ENCODE data around the gene MAP4K3. TPM values are rescaled to one million over a fixed set of nuclear protein-coding genes. Genes with fewer than 3 reads are reported as not detected.

Gene MAP4K3
- total RNA-seq, 6 experiments from 2014 or later, result 28.7 to 34.4 (median 30.7) TPM

DNA sequence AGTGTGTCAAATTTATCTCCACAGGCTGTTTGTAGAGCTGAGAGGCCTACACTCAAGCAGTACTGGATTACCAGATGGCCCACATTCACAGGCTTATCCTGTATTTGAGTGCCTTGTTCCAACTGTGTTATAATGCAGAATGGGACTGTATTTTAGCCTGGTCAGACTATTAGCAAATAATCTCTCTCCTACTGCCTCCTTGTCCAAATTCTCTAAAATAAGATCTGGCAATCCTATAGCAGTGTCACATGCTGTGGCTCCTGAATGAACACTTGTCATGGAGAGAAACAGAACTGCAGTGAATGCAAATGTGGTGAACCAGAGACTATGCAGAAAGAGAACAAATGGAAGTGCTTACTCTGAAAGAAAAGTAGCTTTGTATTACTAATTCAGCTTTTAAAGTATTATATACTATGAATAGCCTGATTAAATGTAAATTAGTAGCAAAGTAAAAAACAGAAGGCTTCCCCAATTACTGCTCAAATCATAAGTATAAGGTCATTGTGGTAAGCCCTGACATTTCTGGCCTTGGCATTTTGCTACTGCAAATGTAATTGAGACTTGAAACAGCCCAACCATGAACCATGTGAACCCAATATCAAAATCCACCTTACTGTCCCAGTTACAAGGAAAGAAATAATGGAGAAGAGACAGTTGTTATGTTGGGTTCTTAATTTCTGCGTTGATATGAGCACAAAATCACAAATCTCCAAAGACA, 80.0 kb downstream of the MAP4K3 start:
- no peak overlapping the region for H3K4me3 Mint-ChIP-seq
- no peak overlapping the region for H3K27ac Mint-ChIP-seq
- no peak for DNase-seq
- peaks cover 31% of the 10 kb centered on the region for H3K9me3 Mint-ChIP-seq
- H3K36me3 Mint-ChIP-seq (ENCODE audit: low read depth), result peaks cover 35% of the 10 kb centered on the region
- H3K27me3 Mint-ChIP-seq (ENCODE audit: insufficient read depth), result 0 out of 2 replicates have a peak, but pooled peaks cover 2% of the 10 kb centered on the region
- H3K4me1 Mint-ChIP-seq (ENCODE audit: low read depth), result no peaks in the 10 kb centered on the region
- TF ChIP-seq, protein P1, sequence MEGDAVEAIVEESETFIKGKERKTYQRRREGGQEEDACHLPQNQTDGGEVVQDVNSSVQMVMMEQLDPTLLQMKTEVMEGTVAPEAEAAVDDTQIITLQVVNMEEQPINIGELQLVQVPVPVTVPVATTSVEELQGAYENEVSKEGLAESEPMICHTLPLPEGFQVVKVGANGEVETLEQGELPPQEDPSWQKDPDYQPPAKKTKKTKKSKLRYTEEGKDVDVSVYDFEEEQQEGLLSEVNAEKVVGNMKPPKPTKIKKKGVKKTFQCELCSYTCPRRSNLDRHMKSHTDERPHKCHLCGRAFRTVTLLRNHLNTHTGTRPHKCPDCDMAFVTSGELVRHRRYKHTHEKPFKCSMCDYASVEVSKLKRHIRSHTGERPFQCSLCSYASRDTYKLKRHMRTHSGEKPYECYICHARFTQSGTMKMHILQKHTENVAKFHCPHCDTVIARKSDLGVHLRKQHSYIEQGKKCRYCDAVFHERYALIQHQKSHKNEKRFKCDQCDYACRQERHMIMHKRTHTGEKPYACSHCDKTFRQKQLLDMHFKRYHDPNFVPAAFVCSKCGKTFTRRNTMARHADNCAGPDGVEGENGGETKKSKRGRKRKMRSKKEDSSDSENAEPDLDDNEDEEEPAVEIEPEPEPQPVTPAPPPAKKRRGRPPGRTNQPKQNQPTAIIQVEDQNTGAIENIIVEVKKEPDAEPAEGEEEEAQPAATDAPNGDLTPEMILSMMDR (IDR thresholded peaks at IDR 0.05), result no peak

DNA sequence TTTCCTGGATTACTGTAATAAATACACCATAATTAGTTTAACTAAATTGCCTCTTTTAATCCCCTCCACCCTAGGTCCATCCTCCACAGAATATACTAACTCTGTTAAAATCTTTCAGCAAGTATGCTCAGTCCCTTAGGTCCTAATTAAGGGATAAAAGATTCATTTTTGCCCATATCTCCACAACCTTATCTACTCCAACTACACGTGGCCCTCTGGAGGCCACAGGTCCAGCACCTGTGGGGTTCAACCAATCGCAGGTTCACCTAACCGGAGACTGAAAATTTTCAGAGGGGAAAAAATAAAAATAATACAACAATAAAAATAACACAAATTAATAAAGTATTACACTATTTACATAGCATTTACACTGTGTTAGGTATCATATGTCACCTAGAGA, 86.4 kb downstream of the MAP4K3 start:
- Mint-ChIP-seq H3K4me1 (ENCODE audit: low read depth) (no peaks in the 10 kb centered on the region), H3K27me3 (ENCODE audit: insufficient read depth) (no peaks in the 10 kb centered on the region; the same call in 1 of the 2 replicates), H3K4me3 (no peak overlapping the region), H3K27ac (no peak overlapping the region), H3K36me3 (ENCODE audit: low read depth) (peaks cover 4% of the 10 kb centered on the region), H3K9me3 (no peaks in the 10 kb centered on the region)
- TF ChIP-seq, protein P1 (IDR thresholded peaks at IDR 0.05), result no peak
- no peak for DNase-seq

DNA sequence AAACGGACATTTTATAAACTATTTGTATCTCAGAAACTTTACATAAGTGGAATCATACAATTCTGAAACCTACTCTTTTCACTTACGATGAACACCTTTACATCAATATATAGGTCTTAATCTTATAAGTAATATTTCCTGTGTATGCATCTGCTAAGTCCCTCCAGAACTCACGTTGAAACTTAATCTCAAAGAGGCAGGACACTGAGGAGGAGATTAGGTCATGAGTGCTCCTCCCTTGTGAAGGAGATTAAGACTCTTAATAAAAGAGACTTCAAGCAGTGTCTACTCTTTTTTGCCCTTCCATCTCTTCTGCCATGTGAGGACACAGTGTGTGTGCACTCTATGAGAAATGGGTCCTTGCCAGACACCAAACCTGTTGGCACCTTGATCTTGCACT, 98.6 kb downstream of the MAP4K3 start:
- Mint-ChIP-seq H3K4me3 (no peak overlapping the region), H3K9me3 (no peaks in the 10 kb centered on the region), H3K27me3 (ENCODE audit: insufficient read depth) (no peaks in the 10 kb centered on the region), H3K4me1 (ENCODE audit: low read depth) (peaks cover 16% of the 10 kb centered on the region), H3K27ac (no peak overlapping the region), H3K36me3 (ENCODE audit: low read depth) (peaks cover 22% of the 10 kb centered on the region)
- DNase-seq, result no peak
- TF ChIP-seq, protein P1 (IDR thresholded peaks at IDR 0.05), result no peak

DNA sequence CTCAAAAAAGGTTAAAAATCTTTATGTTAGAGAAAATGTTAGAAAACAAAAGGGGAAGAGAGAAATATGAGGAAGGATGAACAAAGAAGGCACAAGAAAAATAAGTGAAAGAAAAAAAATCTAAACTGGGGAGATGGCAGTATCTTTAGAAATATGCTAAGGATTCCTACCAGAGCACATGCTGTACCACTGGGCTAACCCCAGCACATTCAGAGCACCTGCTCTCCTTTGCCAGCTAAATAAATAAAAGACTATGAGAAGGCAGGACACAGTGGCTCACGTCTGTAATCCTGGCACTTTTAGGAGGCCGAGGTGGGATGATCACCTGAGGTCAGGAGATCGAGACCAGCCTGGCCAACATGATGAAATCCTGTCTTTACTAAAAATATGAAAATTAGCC, 101.2 kb downstream of the MAP4K3 start:
- no peak overlapping the region for H3K27ac Mint-ChIP-seq
- H3K9me3 Mint-ChIP-seq, result no peaks in the 10 kb centered on the region
- H3K36me3 Mint-ChIP-seq (ENCODE audit: low read depth), result peaks cover 27% of the 10 kb centered on the region
- peaks cover 20% of the 10 kb centered on the region for H3K4me1 Mint-ChIP-seq (ENCODE audit: low read depth)
- H3K27me3 Mint-ChIP-seq (ENCODE audit: insufficient read depth), result no peaks in the 10 kb centered on the region
- TF ChIP-seq, protein P1 (IDR thresholded peaks at IDR 0.05), result no peak
- no peak overlapping the region for H3K4me3 Mint-ChIP-seq
- DNase-seq, result no peak

DNA sequence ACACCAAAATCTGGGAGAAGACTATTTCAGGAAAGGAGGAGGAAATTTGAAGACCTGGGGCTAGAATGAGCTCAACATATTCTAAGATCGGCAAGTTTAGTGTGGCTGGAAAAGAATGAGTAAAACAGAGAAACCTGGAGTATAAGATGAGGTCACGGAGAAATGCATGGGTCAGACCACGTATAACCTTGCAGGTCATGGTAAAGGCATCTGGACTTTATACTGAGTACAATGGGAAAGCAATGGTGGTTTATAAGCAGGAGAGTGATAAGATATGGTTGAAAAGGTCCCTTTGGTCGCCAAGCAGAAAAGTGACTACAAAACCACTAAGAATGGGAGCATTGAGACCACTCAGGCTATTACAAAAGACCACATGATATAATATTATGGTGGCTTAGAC, 102.1 kb downstream of the MAP4K3 start:
- Mint-ChIP-seq H3K9me3 (no peaks in the 10 kb centered on the region), H3K27me3 (ENCODE audit: insufficient read depth) (no peaks in the 10 kb centered on the region), H3K27ac (no peak overlapping the region), H3K4me3 (no peak overlapping the region), H3K36me3 (ENCODE audit: low read depth) (peaks cover 26% of the 10 kb centered on the region), H3K4me1 (ENCODE audit: low read depth) (peaks cover 21% of the 10 kb centered on the region)
- DNase-seq, result no peak
- TF ChIP-seq, protein P1 (IDR thresholded peaks at IDR 0.05), result no peak

All from HFFc6 (cell line).